GM19452 (cell line): ENCODE data around the gene ERN1.

Source experiments
- ATAC-seq: cut with Tn5 transposase; IDR thresholded peaks from one replicate; pipeline ENCODE4 v1.9.1; 2021; ENCODE audit not compliant: unreplicated experiment

Gene ERN1

DNA sequence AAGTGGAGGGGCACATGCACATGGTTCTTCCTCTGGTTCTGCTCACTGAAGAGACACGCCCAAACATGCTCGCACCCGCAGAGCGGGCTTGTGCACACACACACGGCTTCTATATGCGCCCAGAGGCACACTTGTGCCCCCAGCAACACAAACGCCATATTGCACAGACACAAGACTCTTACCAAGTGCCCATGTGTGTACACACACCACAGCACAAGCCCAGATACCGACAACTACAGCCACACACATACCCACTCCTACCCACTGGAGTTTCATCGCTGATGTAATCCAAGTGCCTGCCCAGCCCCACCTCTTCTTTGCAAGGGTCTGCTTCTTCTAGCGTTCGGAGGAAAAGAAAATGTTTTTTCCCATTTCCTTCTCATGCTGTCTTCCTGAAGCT lies 138.3 kb downstream of the ERN1 start:
- ATAC-seq = no peak

- ATAC-seq = no peak
Observed at GRCh38 chr17:63989622-63990345, 140.2 kb downstream of the ERN1 start.
